ENCODE results near the gene B3GALT5.
"Not testable (repeated sequence)": the region's sequence is repeated elsewhere in the genome, so short reads cannot be mapped to it uniquely, and the experiment has no call there.

The B3GALT5 gene, protein sequence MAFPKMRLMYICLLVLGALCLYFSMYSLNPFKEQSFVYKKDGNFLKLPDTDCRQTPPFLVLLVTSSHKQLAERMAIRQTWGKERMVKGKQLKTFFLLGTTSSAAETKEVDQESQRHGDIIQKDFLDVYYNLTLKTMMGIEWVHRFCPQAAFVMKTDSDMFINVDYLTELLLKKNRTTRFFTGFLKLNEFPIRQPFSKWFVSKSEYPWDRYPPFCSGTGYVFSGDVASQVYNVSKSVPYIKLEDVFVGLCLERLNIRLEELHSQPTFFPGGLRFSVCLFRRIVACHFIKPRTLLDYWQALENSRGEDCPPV

DNA sequence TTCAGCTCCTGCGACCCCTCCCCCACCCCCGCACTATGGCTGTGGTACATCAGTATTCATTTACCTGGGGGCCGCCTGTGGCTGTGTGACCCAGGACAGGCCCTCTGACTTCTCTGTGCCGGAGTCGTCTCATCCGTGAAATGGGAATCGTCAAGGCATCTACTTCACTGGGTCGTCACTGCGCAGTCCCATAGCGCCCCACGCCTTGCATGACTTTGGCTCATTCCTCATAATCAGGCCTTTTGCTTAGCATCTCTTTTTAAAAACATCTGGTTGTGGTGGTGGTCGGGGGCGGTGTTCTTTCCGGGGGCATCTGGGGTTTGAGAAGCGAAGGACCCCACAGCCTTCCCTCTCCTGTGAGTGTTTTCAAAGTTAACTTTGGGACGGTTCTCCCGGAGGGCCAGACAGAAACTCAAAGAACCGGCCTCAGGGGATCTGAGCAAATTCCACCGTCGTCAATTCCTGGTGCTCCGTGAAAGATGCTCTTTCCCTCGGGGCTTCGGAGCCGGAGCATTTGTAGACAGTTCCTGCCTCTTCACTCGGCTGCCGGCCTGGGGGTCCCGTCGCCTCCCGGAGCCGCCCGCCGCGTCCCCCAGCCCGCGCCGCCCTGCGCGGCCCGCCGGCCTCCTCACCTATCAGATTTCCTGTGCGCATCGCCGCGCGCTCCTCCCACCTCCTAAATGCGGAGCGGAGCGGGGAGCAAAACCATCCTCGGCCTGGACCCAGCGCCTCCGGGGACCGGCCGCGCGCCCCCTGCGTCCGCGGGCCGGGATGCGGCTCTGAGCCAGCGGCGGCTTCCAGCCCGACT is at the start of gene B3GALT5:
TSS of gene B3GALT5 (plus strand) at position 708 of the 808 bp plus-strand sequence. CDS start 47,620 bp downstream, outside the sequence.
- no peak for DNase-seq (ENCODE audit: low read depth)

DNA sequence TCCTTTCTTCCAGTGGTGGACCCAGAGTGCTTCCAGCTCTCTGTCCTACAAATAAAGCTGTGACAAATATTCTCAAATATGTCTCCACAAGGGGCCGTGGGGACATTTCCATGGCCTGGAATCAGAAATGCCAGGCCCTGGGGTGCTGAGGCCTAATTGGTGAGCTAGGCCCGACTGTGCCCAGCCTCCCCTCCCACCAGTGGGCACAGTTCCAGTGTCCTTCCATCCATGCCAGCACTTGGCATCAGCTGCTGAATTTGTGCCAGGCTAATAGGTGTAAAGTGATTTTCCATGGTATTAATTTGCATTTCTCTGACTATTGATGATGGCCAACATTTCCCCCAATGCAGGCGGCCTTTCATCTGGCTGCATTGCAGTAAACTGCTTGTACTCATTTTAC is 48.5 kb upstream of the B3GALT5 start:
- no peak for DNase-seq (ENCODE audit: low read depth)

DNA sequence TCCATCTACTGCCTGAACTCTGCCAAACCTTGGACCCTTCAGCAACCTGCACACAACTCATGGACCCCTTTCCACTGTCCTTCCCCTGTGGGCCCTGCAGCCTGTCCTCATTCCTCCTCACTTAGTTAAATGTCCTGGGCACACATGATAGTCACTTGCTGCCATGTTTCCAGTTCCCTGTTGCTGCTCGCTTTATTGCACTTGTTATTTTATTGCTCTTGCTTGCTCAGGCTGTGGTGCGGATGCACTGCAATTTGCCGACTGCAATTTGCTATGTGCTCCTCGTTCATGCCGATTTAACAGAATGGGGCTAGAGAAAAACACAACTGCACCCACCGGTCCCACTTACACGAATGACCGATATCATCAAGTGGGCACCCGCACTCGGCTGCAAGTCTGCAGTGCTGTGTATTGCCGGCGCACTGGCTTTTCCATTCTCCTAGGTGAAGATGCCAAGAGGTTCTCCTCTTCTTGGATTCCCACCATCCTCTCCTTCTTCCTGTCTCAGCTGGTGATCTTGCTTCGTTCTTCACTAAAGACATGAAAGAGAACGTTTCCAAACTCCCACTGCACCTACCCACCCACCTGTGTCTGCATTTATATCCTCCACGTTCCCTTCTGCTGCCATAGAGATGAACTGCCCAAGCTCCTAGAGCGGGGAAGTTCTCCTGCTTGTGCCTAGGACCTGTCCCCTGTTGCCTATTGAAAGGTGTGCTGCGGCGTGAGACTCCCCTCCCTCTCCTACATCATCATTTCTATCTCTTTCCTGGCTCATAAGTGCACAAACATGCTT is 45.4 kb upstream of the B3GALT5 start:
- no peak for DNase-seq (ENCODE audit: low read depth)

DNA sequence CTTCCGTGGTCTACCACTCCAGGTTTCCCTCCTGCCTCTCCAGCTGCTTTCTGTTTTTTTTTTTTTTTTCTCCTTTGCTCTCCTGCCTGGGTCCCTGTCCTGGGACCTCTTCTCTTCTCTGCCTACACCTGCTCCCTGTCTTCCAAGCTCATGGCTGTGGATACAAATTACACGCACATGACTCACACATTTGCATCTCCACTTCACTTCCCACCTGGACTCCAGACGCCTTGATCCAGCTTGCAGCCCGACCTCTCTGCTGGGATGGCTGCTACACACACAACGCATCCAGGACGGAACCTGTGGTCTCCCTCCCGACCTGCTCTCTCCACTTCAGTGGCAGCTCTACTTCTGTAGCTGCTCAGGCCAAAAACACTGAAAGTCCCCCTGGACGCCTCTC is 44.4 kb upstream of the B3GALT5 start:
- no peak for DNase-seq (ENCODE audit: low read depth)

DNA sequence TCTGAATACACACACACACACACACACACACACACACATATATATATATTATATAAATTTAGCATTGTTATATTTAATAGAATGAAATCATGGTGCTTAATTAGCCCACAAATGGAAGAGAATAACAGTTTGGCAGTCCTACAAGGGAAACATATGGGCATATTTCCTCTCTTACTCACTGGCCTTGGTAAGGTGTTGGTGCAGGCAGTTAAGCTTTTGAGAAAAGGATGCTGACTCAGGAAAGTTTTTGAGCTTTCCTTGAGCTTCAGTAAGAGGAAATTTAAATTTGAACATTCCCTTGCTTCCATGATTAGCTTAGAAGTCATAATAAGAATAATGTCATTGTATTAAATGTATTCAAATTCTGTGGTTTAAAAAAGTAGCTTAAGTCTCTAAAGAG is 37.0 kb upstream of the B3GALT5 start:
- DNase-seq (ENCODE audit: low read depth): no peak

DNA sequence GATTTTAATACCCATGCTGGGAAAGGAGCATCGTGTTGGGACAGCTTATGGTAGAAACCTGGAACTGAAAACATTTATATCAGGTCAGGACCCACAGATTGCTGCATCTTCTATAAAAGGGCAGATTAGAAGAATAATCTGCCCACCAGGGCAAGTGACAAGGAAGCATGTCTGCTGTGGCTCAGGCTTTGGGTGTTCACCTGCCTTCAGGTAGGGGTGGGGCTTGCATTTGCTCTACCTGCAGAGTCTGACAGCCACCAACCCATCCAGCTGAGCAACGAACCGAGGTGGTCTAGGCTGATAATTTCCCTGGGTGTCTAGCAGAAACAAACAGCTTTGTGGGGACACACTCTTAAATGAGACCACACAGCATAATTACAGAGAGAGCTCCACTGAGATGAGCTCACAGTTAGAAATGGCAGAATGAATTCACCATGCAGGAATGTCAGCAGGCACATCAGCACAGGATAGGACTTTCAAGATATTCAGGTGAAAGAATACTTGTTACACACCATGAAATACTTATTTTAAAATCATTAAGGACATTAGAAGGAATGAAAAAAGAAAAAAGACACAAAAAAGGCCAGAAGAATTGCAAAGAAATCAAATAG is 36.1 kb upstream of the B3GALT5 start:
- DNase-seq (ENCODE audit: low read depth): no peak

DNA sequence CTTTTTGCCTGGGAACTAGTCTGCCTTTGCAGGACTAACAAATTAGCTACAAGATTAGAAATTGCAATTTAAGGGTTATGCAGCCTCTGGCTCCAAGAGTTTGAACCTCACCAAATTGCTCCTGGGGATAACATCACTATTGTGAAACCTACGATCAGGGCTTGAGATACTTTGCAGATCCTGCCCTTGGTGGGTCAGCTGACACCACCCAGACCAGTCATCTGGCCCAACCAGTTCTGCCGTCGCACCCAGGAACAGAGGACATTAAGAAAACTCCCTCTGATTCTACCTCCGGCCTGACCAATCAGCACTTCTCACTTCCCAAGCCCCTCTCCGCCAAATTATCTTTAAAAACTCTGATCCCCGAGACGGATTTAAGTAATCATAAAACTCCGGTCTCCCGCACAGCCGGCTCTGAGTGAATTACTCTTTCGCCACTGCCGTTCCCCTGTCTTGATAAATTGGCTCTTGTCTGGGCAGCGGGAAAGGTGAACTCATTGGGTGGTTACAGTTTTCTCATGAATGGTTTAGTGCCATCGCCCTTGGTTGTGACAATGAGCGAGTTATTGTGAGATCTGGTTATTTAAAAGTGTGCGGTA is 32.9 kb upstream of the B3GALT5 start:
- DNase-seq (ENCODE audit: low read depth): no peak

DNA sequence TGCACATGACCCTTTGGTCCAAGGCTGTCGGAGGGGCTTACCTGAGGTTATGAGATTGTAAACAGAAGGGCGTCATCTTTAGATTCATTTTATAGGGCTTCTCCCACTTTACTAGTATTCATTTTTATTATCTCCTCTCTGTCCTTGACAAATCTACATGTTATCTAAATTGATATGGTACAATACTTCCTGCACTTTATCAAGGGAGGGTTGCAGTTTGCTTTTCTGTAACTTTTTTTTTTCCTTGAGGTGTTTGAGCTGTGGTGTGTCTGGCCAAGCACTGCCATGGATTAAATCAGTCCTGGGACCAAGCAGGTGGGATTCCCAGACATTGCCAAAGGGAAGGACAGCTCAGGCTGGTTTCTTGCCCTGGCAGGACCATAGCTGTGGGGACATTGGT is 32.0 kb upstream of the B3GALT5 start:
- no peak for DNase-seq (ENCODE audit: low read depth)

DNA sequence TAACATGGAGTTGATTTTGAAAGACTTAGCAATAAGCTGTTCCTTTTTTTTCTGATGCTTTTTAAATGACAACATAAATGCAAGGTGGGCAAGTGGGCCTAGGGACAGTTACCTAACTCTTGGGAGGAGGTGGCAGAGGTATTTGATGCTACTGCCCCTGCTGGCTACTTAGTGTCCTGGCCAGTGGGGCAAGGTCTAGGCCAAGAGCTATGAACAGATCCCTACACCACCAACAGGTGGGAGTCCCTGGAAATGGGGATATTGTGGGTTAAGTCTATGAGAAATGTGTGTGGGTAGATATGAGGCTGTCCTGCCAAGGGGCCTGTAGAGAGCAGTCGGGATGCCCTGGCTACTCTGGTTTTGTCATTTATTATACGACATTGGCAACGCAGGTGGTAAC is 31.3 kb upstream of the B3GALT5 start:
- DNase-seq (ENCODE audit: low read depth): no peak

DNA sequence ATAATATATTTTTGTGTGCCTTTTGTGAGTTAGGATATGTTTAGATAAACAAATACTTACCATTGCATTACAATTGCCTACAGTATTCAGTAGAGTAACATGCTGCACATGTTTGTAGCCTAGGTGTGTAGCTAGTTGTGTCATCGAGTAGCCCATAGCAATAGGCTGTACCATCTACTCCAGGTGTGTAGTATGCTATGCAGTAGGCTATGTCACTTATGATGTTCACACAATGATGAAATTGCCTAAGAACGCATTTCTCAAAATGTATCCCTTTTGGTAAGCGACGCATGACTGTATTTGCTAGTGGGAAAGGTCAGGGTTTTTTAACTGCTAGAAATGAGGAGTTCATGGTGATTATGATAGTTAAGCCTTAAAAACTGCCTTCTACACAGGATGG is 30.0 kb upstream of the B3GALT5 start:
- DNase-seq (ENCODE audit: low read depth): no peak

DNA sequence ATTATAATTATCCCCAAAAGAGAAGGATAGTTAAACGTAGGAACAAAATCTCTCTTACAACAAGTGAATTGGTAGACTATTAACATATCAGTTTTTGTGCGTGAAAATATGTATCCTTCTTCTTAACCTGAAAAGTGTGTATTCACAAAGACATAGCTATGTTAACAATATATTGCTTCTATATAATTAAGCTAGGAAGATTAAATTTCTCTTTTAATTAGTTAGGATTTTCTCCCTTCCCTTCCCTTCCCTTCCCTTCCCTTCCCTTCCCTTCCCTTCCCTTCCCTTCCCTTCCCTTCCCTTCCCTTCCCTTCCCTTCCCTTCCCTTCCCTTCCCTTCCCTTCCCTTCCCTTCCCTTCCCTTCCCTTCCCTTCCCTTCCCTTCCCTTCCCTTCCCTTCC is 29.2 kb upstream of the B3GALT5 start:
- not testable (repeated sequence) for DNase-seq (ENCODE audit: low read depth)

DNA sequence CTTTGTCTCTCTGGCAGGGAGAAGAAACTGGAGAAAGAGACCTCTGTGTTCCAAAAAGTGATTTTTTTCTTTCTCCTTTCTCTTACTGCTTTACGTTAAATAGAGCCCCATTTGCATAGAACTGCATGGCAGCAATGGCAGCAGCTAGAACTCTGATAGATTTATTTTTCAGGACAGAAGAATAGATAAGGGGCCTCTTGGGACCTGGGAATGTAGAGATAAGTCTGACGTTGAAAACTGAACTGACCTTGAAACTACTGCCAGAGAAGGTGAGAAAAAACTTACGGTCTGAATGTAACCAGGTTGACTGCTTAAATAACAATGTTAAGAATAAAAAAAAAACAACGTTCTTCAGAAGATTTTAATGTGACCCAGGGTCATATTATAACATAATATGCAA is 25.4 kb upstream of the B3GALT5 start:
- DNase-seq (ENCODE audit: low read depth): no peak

DNA sequence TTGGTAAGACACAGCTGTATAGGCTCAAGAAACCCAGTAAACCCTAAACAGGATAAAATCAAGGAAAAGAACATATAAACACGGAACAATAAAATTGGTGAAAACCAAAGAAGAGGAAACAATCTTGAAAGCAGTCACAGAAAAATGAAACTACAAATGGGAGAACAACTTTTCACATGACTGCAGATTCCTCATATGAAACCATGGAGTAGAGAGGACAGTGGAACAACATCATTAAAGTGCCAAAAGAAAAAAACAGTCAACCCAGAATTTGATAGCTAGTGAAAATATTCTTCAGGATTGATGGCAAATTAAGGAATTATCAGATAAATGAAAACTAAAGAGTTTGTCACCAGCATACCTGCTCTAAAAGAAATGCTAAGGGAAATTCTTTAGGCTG is 23.9 kb upstream of the B3GALT5 start:
- no peak for DNase-seq (ENCODE audit: low read depth)

DNA sequence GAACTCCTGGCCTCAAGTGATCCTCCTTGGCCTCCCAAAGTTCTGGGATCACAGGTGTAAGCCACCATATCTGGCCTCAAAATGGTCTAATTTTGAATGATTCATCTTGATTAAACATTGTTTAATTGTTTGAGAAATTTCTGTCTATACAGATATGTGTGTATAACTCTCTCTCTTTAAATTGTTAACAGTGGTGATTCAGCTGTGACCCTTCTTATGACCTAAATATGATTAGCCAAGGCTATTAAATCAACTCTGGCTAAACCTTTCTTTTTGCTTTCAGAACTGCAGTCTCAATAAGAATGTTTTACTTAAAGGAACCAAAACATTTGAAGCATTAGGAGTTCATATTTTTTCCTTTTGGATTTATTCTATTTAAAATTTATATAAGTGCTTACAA is 19.2 kb upstream of the B3GALT5 start:
- DNase-seq (ENCODE audit: low read depth): no peak

DNA sequence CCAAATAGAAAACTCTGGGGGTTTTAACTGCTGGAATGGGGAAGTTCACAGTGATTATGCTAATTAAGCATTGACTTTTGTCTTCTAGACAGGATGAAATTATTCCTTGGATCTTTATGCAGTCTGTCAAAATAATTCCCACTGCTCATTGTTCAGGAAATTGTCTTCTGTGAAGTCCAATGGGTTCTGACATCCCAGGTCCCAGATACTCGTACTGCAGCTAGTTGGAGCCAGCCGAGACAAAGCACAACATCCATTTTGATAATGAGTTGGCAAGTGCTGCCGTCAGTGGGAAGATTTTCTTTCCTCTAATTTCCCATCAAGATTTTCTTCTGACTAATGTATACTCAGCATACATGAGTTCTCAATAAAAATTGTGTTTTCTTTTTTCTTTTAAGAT is 17.3 kb upstream of the B3GALT5 start:
- no peak for DNase-seq (ENCODE audit: low read depth)

DNA sequence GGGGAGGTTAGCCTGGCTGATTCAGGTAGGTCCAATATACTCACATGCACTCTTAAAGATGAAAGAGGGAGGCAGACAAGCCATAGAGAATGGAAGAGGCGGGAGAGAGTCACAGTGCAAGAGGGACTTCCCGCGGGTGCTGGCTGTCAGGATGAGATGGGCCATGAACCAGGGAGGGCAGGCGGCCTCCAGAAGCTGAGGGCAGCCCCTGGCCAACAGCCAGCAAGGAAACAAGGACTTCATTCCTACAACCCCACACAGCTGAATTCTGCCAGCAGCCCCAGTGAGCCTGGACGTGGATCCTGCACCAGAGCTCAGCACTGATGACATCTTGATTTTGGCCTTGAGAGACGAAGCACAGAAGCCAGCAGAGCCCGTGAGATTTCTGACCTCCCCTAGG is 15.1 kb upstream of the B3GALT5 start:
- DNase-seq (ENCODE audit: low read depth): no peak

DNA sequence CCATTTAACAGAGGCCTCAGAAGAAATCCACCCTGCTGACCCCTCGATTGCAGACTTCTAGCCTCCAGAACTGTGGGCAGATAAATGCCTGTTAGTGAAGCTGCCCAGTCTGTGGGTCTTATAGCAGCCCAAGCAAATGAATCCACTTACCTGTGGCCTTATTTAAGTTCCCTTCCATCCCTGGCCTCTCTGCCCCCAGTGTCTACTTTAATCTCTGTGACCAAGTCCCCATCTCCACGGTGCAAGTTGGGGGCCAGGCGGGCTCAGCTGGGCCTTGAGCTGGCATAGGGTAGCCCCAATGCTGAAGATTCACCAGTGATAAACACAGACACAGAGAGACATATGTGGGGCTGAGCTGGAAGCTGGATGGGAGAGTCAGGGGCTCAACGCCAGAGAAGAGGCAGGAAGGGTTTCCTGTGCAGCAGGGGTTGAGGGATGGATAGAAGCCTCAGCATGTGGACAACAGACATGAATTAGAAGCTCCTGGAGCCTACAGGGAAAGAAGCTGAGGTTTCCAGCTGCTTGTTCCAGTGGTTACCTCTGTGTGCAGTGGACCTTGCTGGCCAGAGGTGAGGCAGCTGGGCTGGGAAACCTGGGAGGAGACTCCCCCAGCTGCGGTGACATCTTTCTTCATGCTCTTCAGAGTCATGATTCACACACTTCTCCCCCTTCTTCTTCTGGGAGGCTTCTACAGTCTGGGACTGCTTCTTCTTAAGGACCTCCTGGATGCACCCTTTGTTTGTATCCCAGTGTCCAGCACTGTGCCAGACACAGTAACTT is 13.4 kb upstream of the B3GALT5 start:
- no peak for DNase-seq (ENCODE audit: low read depth)

DNA sequence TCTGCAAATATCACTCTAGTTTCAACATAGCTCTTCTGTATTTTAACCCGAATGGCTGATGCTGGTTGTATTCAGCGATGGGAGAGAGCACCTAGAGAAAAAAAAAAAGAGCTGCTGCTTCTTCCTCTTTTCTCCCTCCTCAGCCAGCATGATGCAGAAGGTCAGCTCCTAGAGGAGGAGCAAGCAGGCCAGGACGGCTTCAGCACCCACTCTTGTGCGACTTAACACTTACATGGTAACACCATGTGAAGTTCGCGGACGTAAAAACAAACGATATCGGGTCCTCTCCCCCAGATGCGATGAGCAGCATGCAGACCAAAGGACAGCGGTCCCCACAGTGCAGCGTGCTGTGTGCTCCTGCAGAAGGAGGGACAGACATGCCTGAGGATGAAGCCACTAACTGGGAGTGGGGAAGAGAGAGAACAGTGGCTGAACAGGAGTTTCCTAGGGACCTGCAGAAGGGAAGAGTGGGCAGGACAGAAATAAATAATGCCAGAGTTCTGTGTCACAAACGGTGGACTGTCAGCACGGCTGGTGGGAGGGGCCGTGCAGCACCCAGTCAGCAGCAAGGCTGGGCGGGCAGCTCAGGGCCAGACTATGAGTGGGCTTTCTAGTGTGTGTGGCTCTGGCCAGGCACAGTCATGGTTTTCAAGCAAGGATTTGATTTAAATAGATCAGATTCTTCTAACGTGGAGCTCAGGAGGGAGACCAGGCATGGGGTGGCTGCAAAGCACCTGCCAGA is 11.4 kb upstream of the B3GALT5 start:
- no peak for DNase-seq (ENCODE audit: low read depth)

DNA sequence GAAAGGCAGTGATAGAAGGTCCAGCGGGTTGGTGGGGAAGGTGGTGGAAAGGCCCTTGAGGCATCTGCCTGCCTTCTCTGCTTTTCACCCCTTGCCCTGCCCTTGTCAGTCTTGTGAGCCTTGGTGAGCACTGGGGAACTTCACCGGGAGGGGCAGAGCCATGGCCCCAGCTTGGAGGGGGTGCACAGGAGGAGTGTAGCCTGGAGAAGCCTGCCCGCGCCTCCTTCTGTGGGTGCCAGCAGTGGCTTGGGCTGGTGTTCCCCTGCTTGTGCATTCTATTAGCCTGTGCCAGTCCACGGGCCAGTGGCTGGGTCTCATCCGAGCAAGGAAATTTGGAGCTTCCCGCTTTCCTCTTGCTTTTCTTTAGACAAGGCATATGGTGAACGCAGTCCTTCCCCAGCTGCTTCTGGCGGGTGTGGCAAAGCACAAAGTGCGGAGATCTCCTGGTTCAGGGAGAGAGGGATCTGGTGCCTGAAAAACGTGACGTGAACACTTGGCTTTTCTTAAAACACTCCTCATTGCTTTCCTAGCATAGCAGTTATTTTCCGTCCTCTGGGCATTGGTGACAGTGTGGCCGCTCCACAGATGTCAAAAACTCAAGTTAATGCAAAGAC is 10.6 kb upstream of the B3GALT5 start:
- no peak for DNase-seq (ENCODE audit: low read depth)

DNA sequence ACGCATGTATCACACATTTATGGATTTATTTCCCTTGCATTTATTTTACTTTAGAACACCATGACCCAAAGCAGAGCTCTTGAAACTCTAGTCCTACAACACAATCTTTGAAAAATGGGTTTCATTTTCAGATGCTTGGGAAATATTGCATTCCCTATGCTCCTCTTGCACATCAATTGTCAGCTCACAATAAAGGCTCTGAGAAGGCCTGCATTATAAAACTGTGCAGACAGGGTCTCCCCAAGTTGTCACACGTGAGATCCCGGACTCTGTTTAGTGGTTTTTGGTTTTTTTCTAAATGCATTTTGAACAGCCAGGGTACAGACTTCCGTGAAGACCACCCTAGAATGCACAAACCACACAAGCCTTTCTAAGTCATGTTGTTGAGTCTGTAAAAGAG is 9.9 kb upstream of the B3GALT5 start:
- DNase-seq (ENCODE audit: low read depth): no peak
